Stimulated activated CD8-positive, alpha-beta memory T cell treated with anti-CD3 and anti-CD28 coated beads, Interleukin-4, amount 100 ng/mL, for 4 hours (primary cell): Measurements from ENCODE around the gene RASA3.

Experiments used
- DNase-seq, 2 donors: peaks; one replicate each; pipeline ENCODE4 v3.0.0-alpha.2; 2020; ENCODE audit warnings: low read depth in 2 of 2, low spot score in 1 of 2

RASA3 gene

GRCh38 chr13:114011226-114011625, 121.2 kb downstream of the RASA3 start:
- no peak for DNase-seq

GRCh38 chr13:114010401-114011101, 121.9 kb downstream of the RASA3 start:
- DNase-seq: no peak

- DNase-seq: no peak
Measured at GRCh38 chr13:114009590-114010400, 122.6 kb downstream of the RASA3 start.

GRCh38 chr13:114008964-114009589, 123.3 kb downstream of the RASA3 start:
- no peak for DNase-seq

- no peak for DNase-seq
Measured at GRCh38 chr13:114007566-114007965, 124.9 kb downstream of the RASA3 start.

- no peak for DNase-seq
Measured at GRCh38 chr13:114005206-114005724, 127.2 kb downstream of the RASA3 start.

- DNase-seq: no peak
Measured at GRCh38 chr13:114004420-114005205, 127.8 kb downstream of the RASA3 start.

- no peak for DNase-seq
Measured at GRCh38 chr13:114002771-114003321, 129.6 kb downstream of the RASA3 start.

GRCh38 chr13:114002009-114002544, 130.3 kb downstream of the RASA3 start:
- no peak for DNase-seq

GRCh38 chr13:114001331-114002008, 131.0 kb downstream of the RASA3 start:
- no peak for DNase-seq

- no peak for DNase-seq
Measured at GRCh38 chr13:114000151-114001040, 132.0 kb downstream of the RASA3 start.

- no peak for DNase-seq
Measured at GRCh38 chr13:113999618-113999910, 132.9 kb downstream of the RASA3 start.

GRCh38 chr13:113998781-113999617, 133.4 kb downstream of the RASA3 start:
- DNase-seq: no peak

- no peak for DNase-seq
Measured at GRCh38 chr13:113997845-113998751, 134.3 kb downstream of the RASA3 start.

GRCh38 chr13:113996912-113997745, 135.3 kb downstream of the RASA3 start:
- DNase-seq: no peak
